ENCODE measurements around the gene LRRTM3. TPM values are rescaled to one million over a fixed set of nuclear protein-coding genes. Genes with fewer than 3 reads are reported as not detected.

Gene LRRTM3
- not detected in 2 replicates for total RNA-seq

GRCh38 chr10:66925896-66926715, at the start of gene LRRTM3:
Gene LRRTM3 (plus strand): TSS chr10:66926036.

